Measurements from ENCODE around the gene TMEM191B. TPM values are rescaled to one million over a fixed set of nuclear protein-coding genes. Genes with fewer than 3 reads are reported as not detected.
"Not testable (repeated sequence)": the region's sequence is repeated elsewhere in the genome, so short reads cannot be mapped to it uniquely, and the experiment has no call there.

TMEM191B gene
- total and polyA plus RNA-seq, 3 experiments from 2014 or later, result 1.3 to 2.6 (median 1.9) TPM

GRCh38 chr22:18528597-18529415 lies 1.2 kb downstream of the TMEM191B start:
- H3K27me3 ChIP-seq (ENCODE audit: insufficient read depth, low read length, poor library complexity, severe bottlenecking); H3K27me3 Mint-ChIP-seq; H3K9me3 Mint-ChIP-seq; CTCF ChIA-PET; H3K36me3 Mint-ChIP-seq; H3K4me1 ChIP-seq (ENCODE audit: insufficient read depth, low read length); H3K27ac ChIP-seq (ENCODE audit: low read depth, low read length); H3K4me3 ChIP-seq (ENCODE audit: low read length); H3K4me1 Mint-ChIP-seq; H3K36me3 ChIP-seq (ENCODE audit: insufficient read depth, low read length); H3K9me3 ChIP-seq (ENCODE audit: low read length): not testable (repeated sequence)
- Mint-ChIP-seq H3K4me3 (peak overlapping the region in 2 of 7 donors; percentile 80 to 92), H3K27ac (peak overlapping the region in 2 of 8 donors; percentile 88 to 92)
- POLR2A ChIA-PET, result interaction anchor here (0.6 kb wide), 1 partner anchor 1363 kb away, joined by 3 read pairs; no protein-coding TSS in a partner anchor
- peak; percentile 68 to 95 (median 81) for DNase-seq

GRCh38 chr22:18529416-18530145 lies 2.0 kb downstream of the TMEM191B start:
- DNase-seq; H3K27me3 ChIP-seq (ENCODE audit: insufficient read depth, low read length, poor library complexity, severe bottlenecking); H3K27me3 Mint-ChIP-seq; H3K36me3 Mint-ChIP-seq; H3K4me3 ChIP-seq (ENCODE audit: low read length); H3K4me1 ChIP-seq (ENCODE audit: insufficient read depth, low read length); H3K9me3 Mint-ChIP-seq; H3K36me3 ChIP-seq (ENCODE audit: insufficient read depth, low read length); H3K4me3 Mint-ChIP-seq; H3K27ac ChIP-seq (ENCODE audit: low read depth, low read length); H3K9me3 ChIP-seq (ENCODE audit: low read length); H3K27ac Mint-ChIP-seq; CTCF ChIA-PET; H3K4me1 Mint-ChIP-seq: not testable (repeated sequence)
- POLR2A ChIA-PET, result interaction anchor here (0.6 kb wide), 1 partner anchor 1363 kb away, joined by 3 read pairs; no protein-coding TSS in a partner anchor

- POLR2A ChIA-PET; H3K4me3 ChIP-seq (ENCODE audit: low read length); CTCF ChIA-PET: not testable (repeated sequence)
These were observed 6.0 kb downstream of the TMEM191B start for GRCh38 chr22:18533633-18534032.

GRCh38 chr22:18534315-18534714 lies 6.7 kb downstream of the TMEM191B start:
- H3K4me3 Mint-ChIP-seq; H3K27me3 ChIP-seq (ENCODE audit: insufficient read depth, low read length, poor library complexity, severe bottlenecking); H3K27ac ChIP-seq (ENCODE audit: low read depth, low read length); CTCF ChIA-PET; H3K4me3 ChIP-seq (ENCODE audit: low read length); H3K27me3 Mint-ChIP-seq; H3K36me3 Mint-ChIP-seq; H3K36me3 ChIP-seq (ENCODE audit: insufficient read depth, low read length); H3K4me1 Mint-ChIP-seq; H3K27ac Mint-ChIP-seq; POLR2A ChIA-PET; H3K9me3 Mint-ChIP-seq; H3K4me1 ChIP-seq (ENCODE audit: insufficient read depth, low read length); DNase-seq; H3K9me3 ChIP-seq (ENCODE audit: low read length): not testable (repeated sequence)

More at GRCh38 chr22:18533633-18534032, 6.0 kb downstream of the TMEM191B start:
- not testable (repeated sequence) for H3K36me3 ChIP-seq (ENCODE audit: insufficient read depth, low read length); H3K4me3 Mint-ChIP-seq; H3K27me3 ChIP-seq (ENCODE audit: insufficient read depth, low read length, poor library complexity, severe bottlenecking); DNase-seq; H3K36me3 Mint-ChIP-seq; H3K4me1 Mint-ChIP-seq; H3K9me3 Mint-ChIP-seq; H3K4me1 ChIP-seq (ENCODE audit: insufficient read depth, low read length); H3K27ac ChIP-seq (ENCODE audit: low read depth, low read length); H3K27ac Mint-ChIP-seq; H3K27me3 Mint-ChIP-seq; H3K9me3 ChIP-seq (ENCODE audit: low read length)

GRCh38 chr22:18539994-18540393 lies 12.4 kb downstream of the TMEM191B start:
- H3K27me3 ChIP-seq (ENCODE audit: insufficient read depth, low read length, poor library complexity, severe bottlenecking); POLR2A ChIA-PET; H3K9me3 Mint-ChIP-seq; H3K4me3 Mint-ChIP-seq; H3K9me3 ChIP-seq (ENCODE audit: low read length); H3K27ac Mint-ChIP-seq; H3K36me3 ChIP-seq (ENCODE audit: insufficient read depth, low read length); CTCF ChIA-PET; H3K27ac ChIP-seq (ENCODE audit: low read depth, low read length); H3K27me3 Mint-ChIP-seq; H3K4me3 ChIP-seq (ENCODE audit: low read length); H3K4me1 ChIP-seq (ENCODE audit: insufficient read depth, low read length); H3K4me1 Mint-ChIP-seq; H3K36me3 Mint-ChIP-seq; DNase-seq: not testable (repeated sequence)

- H3K4me3 Mint-ChIP-seq; H3K27ac Mint-ChIP-seq; H3K4me1 ChIP-seq (ENCODE audit: insufficient read depth, low read length); H3K27me3 Mint-ChIP-seq; DNase-seq; CTCF ChIA-PET; POLR2A ChIA-PET; H3K27me3 ChIP-seq (ENCODE audit: insufficient read depth, low read length, poor library complexity, severe bottlenecking); H3K9me3 Mint-ChIP-seq; H3K27ac ChIP-seq (ENCODE audit: low read depth, low read length); H3K4me3 ChIP-seq (ENCODE audit: low read length); H3K9me3 ChIP-seq (ENCODE audit: low read length); H3K4me1 Mint-ChIP-seq; H3K36me3 ChIP-seq (ENCODE audit: insufficient read depth, low read length); H3K36me3 Mint-ChIP-seq: not testable (repeated sequence)
These were observed 15.8 kb downstream of the TMEM191B start for GRCh38 chr22:18543400-18543799.

GRCh38 chr22:18544615-18545014 lies 17.0 kb downstream of the TMEM191B start:
- H3K4me1 Mint-ChIP-seq; DNase-seq; H3K36me3 Mint-ChIP-seq; H3K4me3 Mint-ChIP-seq; H3K9me3 ChIP-seq (ENCODE audit: low read length); H3K27me3 ChIP-seq (ENCODE audit: insufficient read depth, low read length, poor library complexity, severe bottlenecking); H3K4me1 ChIP-seq (ENCODE audit: insufficient read depth, low read length); H3K36me3 ChIP-seq (ENCODE audit: insufficient read depth, low read length); POLR2A ChIA-PET; H3K27me3 Mint-ChIP-seq; H3K27ac Mint-ChIP-seq; H3K27ac ChIP-seq (ENCODE audit: low read depth, low read length); CTCF ChIA-PET; H3K9me3 Mint-ChIP-seq; H3K4me3 ChIP-seq (ENCODE audit: low read length): not testable (repeated sequence)

GRCh38 chr22:18549458-18550179 lies 22.0 kb downstream of the TMEM191B start:
- H3K27me3 Mint-ChIP-seq; POLR2A ChIA-PET; H3K4me3 Mint-ChIP-seq; H3K27ac Mint-ChIP-seq; H3K9me3 ChIP-seq (ENCODE audit: low read length); CTCF ChIA-PET; DNase-seq; H3K36me3 ChIP-seq (ENCODE audit: insufficient read depth, low read length); H3K4me1 ChIP-seq (ENCODE audit: insufficient read depth, low read length); H3K36me3 Mint-ChIP-seq; H3K4me1 Mint-ChIP-seq; H3K4me3 ChIP-seq (ENCODE audit: low read length); H3K9me3 Mint-ChIP-seq; H3K27ac ChIP-seq (ENCODE audit: low read depth, low read length); H3K27me3 ChIP-seq (ENCODE audit: insufficient read depth, low read length, poor library complexity, severe bottlenecking): not testable (repeated sequence)

All from CD8-positive, alpha-beta memory T cell (primary cell).